IPS-20b (cell line): ENCODE data around the gene RAB27B.

Source experiments
- H3K27ac ChIP-seq: one replicate; pipeline ENCODE4 v1.5.1; 2013; ENCODE audit warnings: low read length
- H3K27me3 ChIP-seq: 2 replicates; pipeline ENCODE4 v1.6.1; 2013; ENCODE audit warnings: mild to moderate bottlenecking, low read length, inconsistent platforms; ENCODE audit not compliant: insufficient read depth
- H3K36me3 ChIP-seq: 2 replicates; pipeline ENCODE4 v1.6.1; 2013; ENCODE audit warnings: low read depth, mild to moderate bottlenecking, inconsistent platforms, low read length, moderate library complexity; ENCODE audit not compliant: insufficient read depth
- H3K4me1 ChIP-seq: 2 replicates; pipeline ENCODE4 v1.6.1; 2013; ENCODE audit warnings: mild to moderate bottlenecking, control low read depth, inconsistent platforms, low read length, moderate library complexity; ENCODE audit not compliant: insufficient read depth
- H3K4me3 ChIP-seq: 2 replicates; pipeline ENCODE4 v1.5.1; 2013; ENCODE audit warnings: mild to moderate bottlenecking, low read length, inconsistent platforms
- H3K9ac ChIP-seq: 2 replicates; pipeline ENCODE4 v1.6.1; 2013; ENCODE audit warnings: low read depth, mild to moderate bottlenecking, inconsistent platforms, low read length, moderate library complexity
- H3K9me3 ChIP-seq: 2 replicates; pipeline ENCODE4 v1.6.1; 2013; ENCODE audit warnings: mild to moderate bottlenecking, low read depth, low read length, inconsistent platforms; ENCODE audit not compliant: insufficient read depth

Gene RAB27B

DNA sequence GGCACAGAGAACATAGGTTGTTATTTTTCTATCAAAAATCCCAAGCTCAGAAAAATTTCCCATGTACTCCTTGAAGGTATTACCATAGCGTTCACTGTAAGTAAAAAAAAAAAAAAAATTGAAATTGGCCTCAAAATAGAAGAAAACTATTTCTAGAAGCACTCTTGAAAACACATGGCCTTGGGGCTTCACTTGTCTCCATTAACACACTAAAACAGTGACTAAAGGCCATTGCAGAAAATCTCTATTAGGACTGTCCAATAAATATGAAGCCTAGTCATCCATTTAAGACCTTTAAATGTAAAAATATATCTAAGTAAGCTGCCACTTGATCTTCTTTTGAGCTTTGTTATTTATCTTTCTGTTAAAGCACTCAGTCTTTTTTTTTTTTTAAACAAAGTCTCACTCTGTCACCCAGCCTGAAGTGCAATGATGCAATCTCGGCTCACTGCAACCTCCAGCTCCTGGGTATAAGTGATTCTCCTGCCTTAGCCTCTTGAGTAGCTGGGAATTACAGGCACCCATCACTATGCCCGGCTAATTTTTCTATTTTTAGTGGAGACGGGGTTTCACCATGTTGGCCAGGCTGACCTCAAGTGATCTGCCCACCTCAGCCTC lies 95.2 kb downstream of the RAB27B start:
- Histone ChIP-seq H3K9me3 (no peaks in the 10 kb centered on the region), H3K9ac (no peak overlapping the region), H3K36me3 (no peaks in the 10 kb centered on the region), H3K27ac (no peak overlapping the region), H3K4me1 (peaks cover 3% of the 10 kb centered on the region; the same call in 1 of the 2 replicates), H3K27me3 (no peaks in the 10 kb centered on the region), H3K4me3 (no peak overlapping the region)

DNA sequence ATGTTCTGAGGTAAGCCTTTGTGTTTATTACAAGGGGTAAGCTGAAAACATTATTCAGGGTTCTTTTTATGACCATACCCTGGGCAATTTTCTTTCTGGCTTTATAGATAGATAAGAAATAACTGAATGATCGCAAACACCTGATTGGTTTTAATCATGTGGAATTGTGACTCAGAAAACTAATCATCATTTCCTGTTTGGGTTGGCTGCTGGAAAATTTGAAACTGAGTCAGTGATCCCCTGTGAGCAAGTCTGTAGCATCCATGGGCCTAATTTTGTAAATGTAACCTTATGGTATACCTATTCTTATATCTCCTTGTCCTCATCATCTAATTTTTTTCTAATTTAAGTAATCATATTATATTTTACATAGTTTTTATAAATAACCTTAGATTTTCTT lies 96.7 kb downstream of the RAB27B start:
- H3K27me3 ChIP-seq, result no peaks in the 10 kb centered on the region
- H3K4me3 ChIP-seq, result no peak overlapping the region
- H3K9ac ChIP-seq, result no peak overlapping the region
- no peaks in the 10 kb centered on the region for H3K9me3 ChIP-seq
- peaks cover 3% of the 10 kb centered on the region; the same call in 1 of the 2 replicates for H3K4me1 ChIP-seq
- H3K36me3 ChIP-seq, result no peaks in the 10 kb centered on the region
- no peak overlapping the region for H3K27ac ChIP-seq

DNA sequence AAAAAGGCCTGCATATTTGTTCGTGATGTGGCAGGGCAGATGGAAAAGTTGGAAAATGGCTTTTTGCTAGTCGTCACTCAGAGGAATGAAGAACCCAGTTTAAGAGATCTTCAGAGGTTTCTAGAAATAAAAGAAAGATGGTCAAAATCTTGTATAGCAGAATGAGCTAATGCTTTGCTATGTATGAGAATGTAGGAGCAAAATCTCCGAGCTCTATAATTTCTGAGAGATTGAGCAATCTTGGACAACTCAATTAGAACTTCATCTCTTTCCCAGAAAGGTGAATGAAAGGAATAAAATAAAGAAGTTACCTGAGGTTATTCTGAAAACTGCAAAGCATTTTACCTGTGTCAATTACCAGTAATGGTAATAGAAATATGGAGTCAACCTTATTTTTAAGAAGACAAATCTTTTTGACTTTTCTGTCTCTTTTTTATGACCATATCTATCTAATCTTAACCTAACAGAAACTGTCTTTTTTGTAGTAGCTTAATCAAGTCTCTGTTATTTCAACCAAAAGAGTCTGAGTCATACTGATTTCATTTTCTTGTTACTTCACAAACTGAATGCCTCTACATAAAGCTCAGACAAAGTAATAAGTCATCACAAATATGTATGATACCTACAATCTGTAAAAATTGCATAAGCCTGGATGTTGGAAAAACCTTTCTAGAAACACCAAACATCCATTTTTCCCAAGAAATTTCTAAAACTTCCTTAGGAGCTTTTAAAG lies 98.5 kb downstream of the RAB27B start:
- Histone ChIP-seq H3K27ac (no peak overlapping the region), H3K36me3 (no peaks in the 10 kb centered on the region), H3K4me3 (no peak overlapping the region), H3K9ac (no peak overlapping the region), H3K4me1 (peaks cover 3% of the 10 kb centered on the region; the same call in 1 of the 2 replicates), H3K27me3 (no peaks in the 10 kb centered on the region), H3K9me3 (no peaks in the 10 kb centered on the region)

DNA sequence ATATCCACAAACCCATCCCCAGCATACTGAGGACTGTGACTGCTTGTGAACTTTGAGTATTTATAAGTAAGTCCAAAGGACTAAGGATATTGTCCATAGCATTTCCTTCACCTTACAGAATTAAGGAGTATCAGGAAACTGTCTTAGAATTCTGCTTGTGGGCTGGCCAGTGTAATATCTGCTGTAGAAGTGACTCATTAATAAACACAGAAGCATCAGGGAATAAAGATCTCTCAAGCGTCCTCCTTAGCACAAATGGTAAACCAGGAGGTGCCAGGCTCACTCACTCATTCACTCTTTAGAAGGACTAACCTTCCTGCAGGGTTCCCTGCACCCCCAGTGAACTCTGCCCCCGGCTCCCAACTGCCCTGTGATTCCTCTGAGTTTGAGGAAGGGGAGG lies 100.0 kb downstream of the RAB27B start:
- Histone ChIP-seq H3K4me1 (no peaks in the 10 kb centered on the region), H3K36me3 (no peaks in the 10 kb centered on the region), H3K27ac (no peak overlapping the region), H3K9ac (no peak overlapping the region), H3K9me3 (no peaks in the 10 kb centered on the region), H3K4me3 (no peak overlapping the region), H3K27me3 (no peaks in the 10 kb centered on the region)

DNA sequence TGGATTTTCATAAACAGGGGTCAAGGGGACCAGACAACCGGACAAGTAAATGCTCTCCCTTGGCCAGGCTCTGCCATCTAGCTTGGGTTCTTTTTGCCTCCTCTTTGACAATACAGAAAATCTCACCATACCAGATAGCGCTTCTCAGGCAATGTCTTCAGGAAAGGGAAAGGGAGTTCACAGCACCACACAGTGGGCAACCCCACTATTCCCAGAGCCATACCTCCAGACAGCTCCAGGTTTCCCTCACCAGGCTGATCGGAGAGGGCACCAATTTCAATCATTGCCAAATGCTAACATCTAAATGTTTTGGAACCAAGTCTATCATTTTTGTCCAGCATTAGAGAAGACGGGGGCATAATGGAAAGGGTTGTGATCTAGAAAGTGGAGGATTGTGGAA lies 102.9 kb downstream of the RAB27B start:
- Histone ChIP-seq H3K27me3 (no peaks in the 10 kb centered on the region), H3K9ac (no peak overlapping the region), H3K4me3 (no peak overlapping the region), H3K9me3 (no peaks in the 10 kb centered on the region), H3K4me1 (no peaks in the 10 kb centered on the region), H3K36me3 (no peaks in the 10 kb centered on the region), H3K27ac (no peak overlapping the region)

DNA sequence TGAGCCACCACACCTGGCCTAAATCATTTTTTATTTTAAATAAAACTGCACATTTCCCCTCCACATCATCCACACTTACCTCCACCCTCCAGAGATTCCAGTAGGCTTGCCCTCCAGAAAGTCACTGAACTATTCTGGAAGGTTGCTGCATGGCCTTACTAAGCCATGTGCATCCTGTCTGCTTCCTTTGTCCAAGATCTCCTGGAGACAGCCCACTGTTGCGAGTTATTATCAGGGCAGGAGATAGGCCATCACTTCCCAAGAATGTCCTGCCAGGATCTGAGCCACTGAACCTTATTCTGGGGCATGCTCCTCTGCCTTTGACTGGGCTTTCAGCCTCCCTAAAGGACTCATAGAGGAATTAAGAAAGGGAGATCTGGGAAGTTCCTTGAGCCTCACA lies 104.2 kb downstream of the RAB27B start:
- Histone ChIP-seq H3K9ac (no peak overlapping the region), H3K4me3 (no peak overlapping the region), H3K4me1 (no peaks in the 10 kb centered on the region), H3K9me3 (no peaks in the 10 kb centered on the region), H3K27me3 (no peaks in the 10 kb centered on the region), H3K36me3 (no peaks in the 10 kb centered on the region), H3K27ac (no peak overlapping the region)

DNA sequence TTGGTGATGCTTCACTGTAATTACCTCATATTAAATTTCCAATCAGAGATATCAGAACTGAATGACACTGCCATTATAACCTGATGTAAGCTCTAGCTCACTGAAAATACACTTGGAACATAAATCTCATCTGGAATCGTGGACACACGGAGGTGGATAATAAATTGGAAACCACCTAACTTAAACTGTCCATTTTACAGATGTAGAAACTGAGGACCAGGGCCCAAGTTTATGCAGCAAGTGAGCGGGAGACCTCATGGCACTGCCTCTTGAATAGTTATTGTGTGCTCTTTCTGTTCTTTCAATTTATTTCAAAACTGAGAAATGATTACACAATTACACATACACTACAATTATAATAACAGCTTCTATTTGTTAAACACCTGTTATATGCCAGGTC lies 110.2 kb downstream of the RAB27B start:
- no peaks in the 10 kb centered on the region for H3K36me3 ChIP-seq
- H3K27ac ChIP-seq, result no peak overlapping the region
- H3K4me3 ChIP-seq, result no peak overlapping the region
- H3K4me1 ChIP-seq, result no peaks in the 10 kb centered on the region
- no peaks in the 10 kb centered on the region for H3K9me3 ChIP-seq
- H3K27me3 ChIP-seq, result no peaks in the 10 kb centered on the region
- no peak overlapping the region for H3K9ac ChIP-seq

DNA sequence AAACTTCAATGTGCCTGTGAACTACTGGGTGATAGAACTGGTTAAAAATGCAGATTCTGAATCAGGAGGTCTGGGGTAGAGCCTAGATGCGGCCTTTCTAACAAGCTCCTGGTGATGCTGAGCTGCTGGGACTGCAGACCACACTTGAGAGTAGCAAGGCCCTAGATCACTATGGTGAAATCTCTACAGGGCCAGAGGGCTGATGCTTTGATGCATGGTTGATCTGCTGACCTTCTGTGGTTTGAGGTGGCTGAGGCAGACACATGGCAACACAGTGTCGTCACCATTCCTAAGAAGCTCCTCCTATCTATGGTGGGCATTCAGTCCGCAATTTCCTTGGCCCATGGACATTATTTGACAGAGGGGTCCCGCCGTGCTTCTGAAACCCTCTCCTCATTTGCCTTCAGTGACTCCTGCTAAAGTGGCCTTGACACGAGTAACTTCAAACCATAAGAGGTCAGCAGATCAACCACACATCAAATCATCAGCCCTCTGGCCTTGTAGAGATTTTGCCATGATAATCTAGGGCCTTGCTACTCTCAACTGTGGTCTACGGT lies 111.2 kb downstream of the RAB27B start:
- H3K4me3 ChIP-seq, result no peak overlapping the region
- H3K27ac ChIP-seq, result no peak overlapping the region
- no peaks in the 10 kb centered on the region for H3K4me1 ChIP-seq
- no peaks in the 10 kb centered on the region for H3K9me3 ChIP-seq
- H3K9ac ChIP-seq, result no peak overlapping the region
- H3K36me3 ChIP-seq, result no peaks in the 10 kb centered on the region
- no peaks in the 10 kb centered on the region for H3K27me3 ChIP-seq

DNA sequence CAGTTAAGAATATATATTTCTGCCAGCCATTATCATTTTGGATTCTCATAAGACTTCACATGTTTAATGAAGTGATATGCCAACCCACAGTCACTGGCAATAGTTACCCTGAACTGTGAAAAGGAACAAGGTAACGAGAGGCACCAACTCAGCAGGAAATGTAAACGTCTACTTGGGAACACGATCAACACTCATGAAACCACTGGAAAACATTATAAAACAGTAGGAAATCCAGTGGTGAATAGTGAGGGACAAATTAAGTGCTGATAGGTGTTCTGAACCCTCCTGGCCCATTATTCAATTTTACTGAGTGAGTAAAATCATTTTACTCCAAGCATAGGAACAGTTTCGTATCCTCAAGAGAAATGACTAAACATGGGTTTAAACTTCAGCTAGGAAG lies 113.9 kb downstream of the RAB27B start:
- H3K9ac ChIP-seq, result no peak overlapping the region
- H3K9me3 ChIP-seq, result no peaks in the 10 kb centered on the region
- peaks cover 6% of the 10 kb centered on the region; the same call in 1 of the 2 replicates for H3K4me1 ChIP-seq
- H3K27me3 ChIP-seq, result no peaks in the 10 kb centered on the region
- H3K27ac ChIP-seq, result no peak overlapping the region
- H3K36me3 ChIP-seq, result no peaks in the 10 kb centered on the region
- H3K4me3 ChIP-seq, result no peak overlapping the region

DNA sequence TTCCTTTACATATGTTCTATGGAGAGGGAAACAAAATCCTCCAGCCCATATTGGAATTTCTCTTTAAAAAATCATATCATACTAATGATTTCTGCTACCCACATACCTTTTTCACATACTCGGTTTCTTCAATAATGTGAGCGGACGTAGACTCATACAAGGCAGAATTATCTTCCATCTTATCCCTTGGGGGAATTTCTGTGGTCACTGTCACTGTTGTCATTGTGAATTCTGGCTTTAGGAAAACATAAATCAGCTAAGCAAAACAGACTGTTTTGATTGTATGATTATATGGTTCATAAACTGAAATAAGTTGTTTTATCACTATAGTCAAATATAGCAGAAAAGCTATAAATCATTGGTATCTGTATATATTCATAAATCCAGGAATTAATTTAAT lies 114.3 kb downstream of the RAB27B start:
- no peak overlapping the region for H3K4me3 ChIP-seq
- H3K27me3 ChIP-seq, result no peaks in the 10 kb centered on the region

More for the DNA sequence above, 114.3 kb downstream of the RAB27B start:
- no peak overlapping the region for H3K27ac ChIP-seq
- no peak overlapping the region for H3K9ac ChIP-seq
- no peaks in the 10 kb centered on the region for H3K36me3 ChIP-seq
- no peaks in the 10 kb centered on the region for H3K9me3 ChIP-seq
- H3K4me1 ChIP-seq, result peaks cover 6% of the 10 kb centered on the region; the same call in 1 of the 2 replicates
